ENCODE measurements around the gene FEN1. TPM values are rescaled to one million over a fixed set of nuclear protein-coding genes. Genes with fewer than 3 reads are reported as not detected.

Gene FEN1
- total RNA-seq, 4 donors from 2014 or later, result 7.1 to 14.2 (median 8.1) TPM

GRCh38 chr11:61783717-61784505 is 8.8 kb upstream of the FEN1 start:
- Histone ChIP-seq H3K9me3 (no peaks in the 10 kb centered on the region), H3K36me3 (peaks cover 0 to 83% of the 10 kb centered on the region in 2 donors), H3K4me3 (no peak overlapping the region), H3K27me3 (no peaks in the 10 kb centered on the region), H3K27ac (no peak overlapping the region), H3K4me1 (no peaks in the 10 kb centered on the region)
- ATAC-seq, result no peak
- no peak for TF ChIP-seq POLR2A (IDR thresholded peaks at IDR 0.05)
- TF ChIP-seq POLR2AphosphoS5 (IDR thresholded peaks at IDR 0.05), result no peak
- TF ChIP-seq EP300 (IDR thresholded peaks at IDR 0.05), result no peak
- TF ChIP-seq CTCF (IDR thresholded peaks at IDR 0.05), result no peak
- 63 to 86% methylated on average over 4 to 8 of the region's 13 CpGs for WGBS, 2 donors (ENCODE audit: low coverage in 1 of 2)

- Histone ChIP-seq H3K4me3 (no peak overlapping the region), H3K4me1 (no peaks in the 10 kb centered on the region), H3K27ac (no peak overlapping the region), H3K27me3 (no peaks in the 10 kb centered on the region), H3K36me3 (peaks cover 0 to 83% of the 10 kb centered on the region in 2 donors), H3K9me3 (no peaks in the 10 kb centered on the region)
- WGBS, 2 donors (ENCODE audit: low coverage in 1 of 2), result no CpG with 5 or more reads among the region's 7 CpGs
- TF ChIP-seq EP300 (IDR thresholded peaks at IDR 0.05) (no peak), CTCF (IDR thresholded peaks at IDR 0.05) (no peak), POLR2AphosphoS5 (IDR thresholded peaks at IDR 0.05) (no peak), POLR2A (IDR thresholded peaks at IDR 0.05) (no peak)
- no peak for ATAC-seq
Observed at GRCh38 chr11:61784506-61784805, 8.3 kb upstream of the FEN1 start.

- no peak overlapping the region for H3K27ac ChIP-seq
- 80% methylated on average over 1 of the region's 11 CpGs; no CpG with 5 or more reads in 1 of the 2 donors for WGBS, 2 donors (ENCODE audit: low coverage in 1 of 2)
- no peaks in the 10 kb centered on the region for H3K27me3 ChIP-seq
- peaks cover 0 to 13% (median 1%) of the 10 kb centered on the region in 3 donors for H3K4me1 ChIP-seq
- H3K36me3 ChIP-seq, result peaks cover 0 to 91% of the 10 kb centered on the region in 2 donors
- H3K4me3 ChIP-seq, result no peak overlapping the region
- H3K9me3 ChIP-seq, result no peaks in the 10 kb centered on the region
- no peak for TF ChIP-seq CTCF (IDR thresholded peaks at IDR 0.05)
- no peak for TF ChIP-seq POLR2AphosphoS5 (IDR thresholded peaks at IDR 0.05)
- TF ChIP-seq EP300 (IDR thresholded peaks at IDR 0.05), result no peak
- TF ChIP-seq POLR2A (IDR thresholded peaks at IDR 0.05), result no peak
- no peak for ATAC-seq
Observed at GRCh38 chr11:61785837-61786402, 6.8 kb upstream of the FEN1 start.

GRCh38 chr11:61787928-61788491 is 4.7 kb upstream of the FEN1 start:
- H3K4me3 ChIP-seq, result no peak overlapping the region
- H3K36me3 ChIP-seq, result peaks cover 0 to 74% of the 10 kb centered on the region in 2 donors

More at GRCh38 chr11:61787928-61788491, 4.7 kb upstream of the FEN1 start:
- Histone ChIP-seq H3K4me1 (peaks cover 0 to 25% (median 12%) of the 10 kb centered on the region in 3 donors), H3K27ac (no peak overlapping the region), H3K27me3 (no peaks in the 10 kb centered on the region), H3K9me3 (no peaks in the 10 kb centered on the region)
- no peak for ATAC-seq
- TF ChIP-seq CTCF (IDR thresholded peaks at IDR 0.05) (peak in 1 of 4 experiments; percentile 34), EP300 (IDR thresholded peaks at IDR 0.05) (no peak), POLR2A (IDR thresholded peaks at IDR 0.05) (no peak), POLR2AphosphoS5 (IDR thresholded peaks at IDR 0.05) (no peak)
- 29 to 34% methylated on average over 5 to 7 of the region's 9 CpGs for WGBS, 2 donors (ENCODE audit: low coverage in 1 of 2)

Data from gastroesophageal sphincter (tissue), 4 donors.